ENCODE data around the gene TXNDC5. TPM values are rescaled to one million over a fixed set of nuclear protein-coding genes. Genes with fewer than 3 reads are reported as not detected.
"Not testable (repeated sequence)": the region's sequence is repeated elsewhere in the genome, so short reads cannot be mapped to it uniquely, and the experiment has no call there.

TXNDC5 gene
- total RNA-seq, 1 donor from 2014 or later = 62.7 TPM

- peak; percentile 34 for ATAC-seq
- intact Hi-C loops (cut with DNase I) = no loop called here
- no peak for DNase-seq (ENCODE audit: low spot score)
Observed at GRCh38 chr6:7899101-7899888, 11.3 kb downstream of the TXNDC5 start.

- intact Hi-C loops (cut with DNase I); DNase-seq (ENCODE audit: low spot score); ATAC-seq: not testable (repeated sequence)
Observed at GRCh38 chr6:7898193-7898586, 12.4 kb downstream of the TXNDC5 start.

GRCh38 chr6:7897461-7898192, 13.0 kb downstream of the TXNDC5 start:
- intact Hi-C loops (cut with DNase I) = no loop called here
- DNase-seq (ENCODE audit: low spot score) (no peak), ATAC-seq (no peak)

GRCh38 chr6:7896465-7896987, 14.1 kb downstream of the TXNDC5 start:
- DNase-seq (ENCODE audit: low spot score) = no peak
- no peak for ATAC-seq
- intact Hi-C loops (cut with DNase I) = no loop called here

- DNase-seq (ENCODE audit: low spot score) = no peak
- intact Hi-C loops (cut with DNase I) = no loop called here
- ATAC-seq = no peak
Observed at GRCh38 chr6:7895125-7895423, 15.5 kb downstream of the TXNDC5 start.

- intact Hi-C loops (cut with DNase I) = no loop called here
- DNase-seq (ENCODE audit: low spot score) (no peak), ATAC-seq (peak; percentile 17)
Observed at GRCh38 chr6:7894262-7895124, 16.1 kb downstream of the TXNDC5 start.

- intact Hi-C loops (cut with DNase I) = no loop called here
- ATAC-seq = no peak
- no peak for DNase-seq (ENCODE audit: low spot score)
Observed at GRCh38 chr6:7893342-7893741, 17.2 kb downstream of the TXNDC5 start.

- intact Hi-C loops (cut with DNase I); DNase-seq (ENCODE audit: low spot score); ATAC-seq: not testable (repeated sequence)
Observed at GRCh38 chr6:7892367-7892766, 18.2 kb downstream of the TXNDC5 start.

- intact Hi-C loops (cut with DNase I) = no loop called here
- DNase-seq (ENCODE audit: low spot score) = no peak
- ATAC-seq = no peak
Observed at GRCh38 chr6:7891078-7891872, 19.3 kb downstream of the TXNDC5 start.

GRCh38 chr6:7888587-7889357, 21.8 kb downstream of the TXNDC5 start:
- no peak for DNase-seq (ENCODE audit: low spot score)
- no peak for ATAC-seq
- intact Hi-C loops (cut with DNase I) = no loop called here

- no peak for ATAC-seq
- intact Hi-C loops (cut with DNase I) = no loop called here
- no peak for DNase-seq (ENCODE audit: low spot score)
Observed at GRCh38 chr6:7887278-7887991, 23.2 kb downstream of the TXNDC5 start.

GRCh38 chr6:7886132-7886531, 24.5 kb downstream of the TXNDC5 start:
- no peak for DNase-seq (ENCODE audit: low spot score)
- intact Hi-C loops (cut with DNase I) = no loop called here
- ATAC-seq = no peak

GRCh38 chr6:7883381-7883780, 27.2 kb downstream of the TXNDC5 start:
- no peak for DNase-seq (ENCODE audit: low spot score)
- intact Hi-C loops (cut with DNase I) = no loop called here
- ATAC-seq = no peak

GRCh38 chr6:7882505-7883257, 27.9 kb downstream of the TXNDC5 start:
- no peak for DNase-seq (ENCODE audit: low spot score)
- ATAC-seq = no peak
- intact Hi-C loops (cut with DNase I) = no loop called here

GRCh38 chr6:7881765-7882500, 28.7 kb downstream of the TXNDC5 start:
- ATAC-seq (no peak), DNase-seq (ENCODE audit: low spot score) (no peak)
- intact Hi-C loops (cut with DNase I) = no loop called here

GRCh38 chr6:7880718-7881107, 29.9 kb downstream of the TXNDC5 start:
- ATAC-seq = no peak
- intact Hi-C loops (cut with DNase I) = no loop called here
- no peak for DNase-seq (ENCODE audit: low spot score)
